ENCODE results near the gene CCDC12.

Gene CCDC12

DNA sequence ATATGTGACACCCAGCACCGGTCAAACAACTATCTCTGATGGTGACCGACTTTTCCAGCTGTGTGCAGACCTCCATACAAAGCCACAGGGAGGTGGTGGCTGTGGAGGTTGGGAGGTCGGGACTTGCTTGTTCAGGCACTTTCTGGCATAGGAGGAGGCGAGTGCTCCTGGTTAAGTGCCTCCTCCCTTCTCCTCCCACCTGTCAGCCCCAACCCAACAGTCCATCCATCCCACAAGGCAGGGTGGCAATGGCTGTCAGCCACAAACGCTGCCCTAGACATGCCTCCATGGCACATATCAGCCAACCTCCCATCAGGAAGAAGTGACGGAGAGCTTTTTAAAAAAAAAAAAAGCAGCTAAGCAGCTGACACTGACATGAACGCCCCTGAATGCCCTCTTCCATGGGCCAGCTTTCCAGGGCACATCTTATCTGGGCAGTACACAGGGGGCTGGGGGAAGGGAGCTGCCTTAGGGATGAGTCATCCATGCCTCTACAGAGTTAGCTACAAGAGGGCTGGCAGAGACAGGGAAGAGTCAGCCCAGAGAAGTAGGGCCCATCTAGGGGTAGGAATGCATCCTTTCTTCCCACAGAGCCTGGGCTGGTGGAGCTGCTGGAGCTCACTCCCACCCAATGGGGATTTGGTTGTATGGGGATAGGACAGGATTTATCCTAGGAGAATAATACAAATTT lies 41.2 kb downstream of the CCDC12 start:
- peak; percentile 26 to 72 for DNase-seq

DNA sequence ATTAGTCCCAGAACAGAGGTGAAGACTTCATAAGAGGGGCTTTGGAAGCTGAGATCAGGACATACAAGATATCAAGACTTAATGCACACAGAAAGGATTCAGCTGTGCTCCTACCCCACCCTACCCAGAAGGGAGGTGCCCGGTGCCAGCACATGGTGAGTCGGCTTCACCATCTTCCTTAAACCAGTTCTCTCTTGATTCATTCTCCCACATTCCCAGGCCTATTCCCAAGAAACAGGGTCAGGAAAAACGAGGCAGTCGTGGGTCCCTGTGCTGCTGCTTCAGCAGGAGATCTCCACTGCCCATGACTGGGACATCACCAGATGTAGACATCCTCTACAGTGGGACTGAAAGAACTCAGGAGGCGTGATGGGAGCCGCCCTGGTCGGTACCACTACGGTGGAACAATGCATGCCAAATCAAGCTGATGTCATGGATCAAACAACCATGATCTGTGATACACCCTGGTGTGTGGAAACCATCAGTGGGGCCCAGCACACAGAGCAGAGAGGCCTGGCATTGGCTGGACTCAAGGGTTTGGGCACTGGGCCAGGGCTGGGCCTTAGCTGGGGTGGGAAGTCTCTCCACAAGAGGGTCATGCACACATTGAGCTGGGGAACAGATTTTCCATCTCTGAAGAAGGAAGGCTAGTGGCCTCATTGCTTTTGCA lies 41.9 kb downstream of the CCDC12 start:
- peak in 1 of 2 experiments; percentile 37 for DNase-seq

DNA sequence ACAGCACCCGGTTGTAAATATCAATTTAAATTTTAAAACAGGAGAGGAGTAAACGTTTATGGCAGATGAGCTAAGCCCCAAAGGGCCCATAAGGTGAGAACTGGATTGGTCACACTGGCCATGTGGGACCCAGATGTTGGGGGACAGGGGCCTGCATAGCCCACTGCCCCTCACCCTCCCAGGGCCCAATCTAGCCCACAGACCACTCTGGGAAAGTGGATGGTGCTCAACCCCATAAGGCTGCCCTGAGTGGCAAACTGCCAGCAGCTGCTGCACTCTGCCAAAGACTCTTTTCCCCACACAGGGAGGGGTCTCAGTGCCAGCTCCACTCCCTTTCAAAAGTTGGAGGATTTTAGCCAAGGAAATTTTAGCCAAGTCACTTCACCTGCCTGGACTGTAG lies 42.5 kb downstream of the CCDC12 start:
- peak in 1 of 2 experiments; percentile 57 for DNase-seq

DNA sequence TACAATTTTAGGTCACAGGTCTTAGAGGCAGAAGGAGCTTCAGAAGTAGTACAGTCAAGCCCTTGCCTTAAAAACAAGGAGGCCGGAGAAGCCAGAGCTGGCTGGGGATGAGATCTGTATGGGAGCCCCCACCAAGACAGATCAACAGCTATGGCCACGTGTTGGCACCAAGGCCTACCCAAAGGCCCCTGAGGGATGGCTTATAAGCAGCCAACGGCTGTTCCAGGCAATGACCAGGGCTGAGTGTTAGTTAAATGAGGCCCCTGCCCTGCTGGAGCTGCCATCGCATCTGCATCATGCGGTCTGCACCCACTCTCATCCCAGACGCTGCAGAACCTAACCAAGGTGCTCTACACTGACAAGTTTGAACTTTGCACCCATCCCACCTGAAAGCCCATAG lies 43.3 kb downstream of the CCDC12 start:
- no peak for DNase-seq

DNA sequence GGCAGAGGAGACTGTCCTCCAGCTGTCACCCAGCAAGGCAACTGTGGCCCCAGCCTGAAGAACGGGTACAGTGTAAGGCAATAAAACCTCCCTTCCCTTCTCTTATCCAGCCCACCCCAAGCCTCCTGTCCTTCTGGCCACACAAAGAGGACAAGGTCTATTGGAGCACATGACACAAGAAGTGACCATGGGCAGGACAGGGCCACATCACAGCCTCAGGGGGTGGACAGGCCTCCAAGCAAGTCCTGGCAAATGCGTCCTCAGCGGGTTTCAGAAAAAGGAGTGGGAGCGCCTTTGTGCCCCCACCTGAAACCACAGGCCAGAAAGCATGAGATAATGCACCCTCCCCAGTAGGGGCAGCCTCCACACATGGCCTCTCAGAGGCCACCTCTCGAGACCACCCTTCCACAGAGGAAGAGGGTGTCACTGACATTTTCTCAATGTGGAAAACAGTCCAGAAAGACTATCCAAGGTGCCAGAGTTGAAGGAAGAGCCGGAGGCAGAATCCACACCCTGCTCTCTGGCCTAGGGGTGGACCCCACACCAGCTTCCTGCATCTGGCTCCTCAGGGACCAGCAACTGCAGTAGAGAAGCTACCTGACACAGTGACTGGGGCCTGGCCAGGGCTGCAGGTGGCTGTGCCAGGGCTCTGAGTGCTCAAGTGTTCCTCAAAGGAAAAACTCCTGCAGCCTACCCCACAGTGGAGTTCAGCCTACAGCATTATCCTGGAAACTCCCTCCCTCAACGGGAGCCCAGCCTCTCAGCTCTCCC lies 43.9 kb downstream of the CCDC12 start:
- DNase-seq: no peak

DNA sequence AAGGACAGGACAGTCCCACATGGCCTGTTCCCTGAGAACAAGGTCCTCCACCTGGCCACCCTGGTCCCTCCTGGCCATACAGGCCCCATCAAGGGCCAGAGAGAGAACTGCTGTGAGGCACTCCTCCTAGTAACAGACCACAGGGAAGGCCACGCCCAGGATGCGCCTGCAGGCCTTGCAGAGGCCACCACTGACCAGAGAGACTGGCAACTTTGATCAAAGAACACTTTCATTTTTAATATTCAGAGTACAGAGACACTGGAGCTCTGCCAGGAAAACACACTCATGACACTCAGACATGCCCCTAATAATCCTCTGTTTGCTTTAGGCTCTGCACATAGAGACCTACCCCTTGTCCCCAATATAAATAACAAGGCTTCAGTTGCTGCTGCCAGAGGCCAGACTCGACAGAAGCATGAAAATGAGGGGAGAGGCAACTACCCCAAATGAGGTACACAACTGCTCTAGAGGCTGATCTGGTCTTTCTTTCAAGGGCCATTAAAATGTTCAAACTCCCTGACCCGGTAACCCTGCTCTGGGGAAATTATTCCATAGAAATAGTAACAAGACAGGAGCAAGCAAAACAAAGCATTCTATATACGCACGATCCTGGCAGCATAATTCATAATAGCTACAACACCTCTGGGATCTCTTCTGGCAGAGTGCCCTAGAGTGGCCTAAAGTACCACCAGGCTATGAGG lies 44.8 kb downstream of the CCDC12 start:
- no peak for DNase-seq

DNA sequence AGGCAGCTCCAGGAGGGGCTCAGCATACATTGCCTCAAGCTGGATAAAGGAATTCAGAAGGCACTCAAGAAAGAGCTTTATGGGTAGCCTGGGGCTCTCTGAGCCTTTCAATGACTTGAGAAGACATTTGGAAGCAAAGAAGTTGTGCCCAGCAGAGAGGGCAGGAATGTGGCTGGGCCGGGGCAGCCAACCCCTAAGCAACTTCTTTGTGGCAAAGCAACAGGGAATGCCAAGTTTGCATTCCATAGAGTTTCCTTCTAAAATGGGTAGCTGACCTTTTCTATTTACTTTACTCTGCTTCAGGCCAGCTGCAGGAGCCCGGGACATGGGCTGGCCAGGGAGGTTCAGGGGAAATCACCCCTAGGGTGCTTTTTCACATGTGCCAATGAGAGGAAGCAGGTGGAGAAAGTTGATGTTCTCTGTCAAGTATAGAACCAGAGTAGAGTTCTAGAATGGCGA lies 45.6 kb downstream of the CCDC12 start:
- DNase-seq: no peak

DNA sequence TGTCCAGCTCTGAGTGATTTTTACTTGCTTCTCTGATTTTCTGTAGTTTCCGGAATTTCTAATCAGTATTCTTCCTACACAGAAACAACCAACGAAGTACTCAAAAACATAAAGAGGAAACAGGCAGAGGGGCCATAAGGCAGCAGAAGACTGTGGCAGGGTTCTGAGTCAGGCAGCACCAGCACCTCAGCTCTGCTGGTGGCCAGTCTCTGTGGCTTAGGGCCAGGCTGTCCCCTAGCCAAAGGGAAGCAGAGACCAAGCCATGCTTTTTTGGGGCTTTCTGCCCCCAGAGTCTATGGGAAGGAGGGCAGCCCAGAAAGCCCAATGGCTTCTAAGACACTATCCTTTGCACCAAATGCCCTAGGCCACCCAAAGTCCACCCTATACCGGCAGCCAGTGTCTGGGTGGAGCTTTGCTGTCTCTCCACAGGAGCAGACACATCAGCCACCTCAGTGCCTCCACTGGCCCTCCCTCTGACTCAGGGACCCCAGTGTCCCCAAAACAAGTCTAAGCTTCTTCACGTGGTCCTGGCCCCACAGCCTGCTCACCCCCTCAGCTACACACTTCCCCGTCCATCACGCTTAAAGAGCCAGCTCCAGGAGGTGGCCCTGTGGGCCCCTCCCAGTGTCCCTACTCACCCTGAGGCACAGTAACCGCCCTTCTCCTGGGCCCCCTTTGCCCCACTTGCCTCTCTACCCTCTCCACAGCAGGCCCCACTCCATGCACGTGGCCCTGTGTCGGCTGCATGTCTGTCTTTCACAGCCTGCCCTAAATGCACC lies 46.2 kb downstream of the CCDC12 start:
- DNase-seq: no peak

DNA sequence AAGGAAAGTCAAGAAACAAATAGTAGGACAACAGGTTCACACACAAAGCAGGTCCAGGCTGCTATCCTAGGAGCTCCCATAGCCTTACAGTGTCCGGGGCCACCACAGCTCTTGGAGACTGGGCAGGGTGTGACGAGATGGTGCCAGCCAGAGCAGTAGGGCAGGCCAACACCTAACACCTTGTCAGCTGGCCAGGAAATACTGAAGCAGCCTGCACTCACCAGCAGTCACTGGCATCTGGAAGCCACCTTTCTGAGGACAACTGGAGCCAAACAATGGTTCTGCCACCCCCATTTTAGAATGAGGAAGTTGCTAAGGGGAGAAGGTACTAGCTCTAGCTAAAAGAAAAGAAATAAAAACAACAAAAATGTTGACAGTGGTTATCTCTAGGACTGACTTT lies 47.2 kb downstream of the CCDC12 start:
- no peak for DNase-seq

DNA sequence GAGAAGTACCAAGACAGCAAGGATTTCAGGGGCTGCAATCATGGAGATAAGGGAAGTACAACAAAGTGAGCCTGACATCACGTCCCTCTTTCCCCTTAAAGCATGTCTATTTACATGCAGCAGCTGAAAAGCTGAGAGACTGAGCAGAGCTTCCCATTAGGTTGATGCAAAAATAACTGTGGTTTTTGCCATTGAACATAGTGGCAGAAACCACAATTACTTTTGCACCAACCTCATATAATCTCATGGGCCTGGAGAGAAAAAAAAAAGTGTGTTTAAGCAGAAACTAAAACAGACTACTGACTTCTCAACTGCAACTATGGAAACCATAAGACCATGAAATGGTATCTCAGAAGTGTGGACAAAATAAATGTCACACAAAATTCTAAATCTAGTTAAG lies 48.3 kb downstream of the CCDC12 start:
- no peak for DNase-seq

DNA sequence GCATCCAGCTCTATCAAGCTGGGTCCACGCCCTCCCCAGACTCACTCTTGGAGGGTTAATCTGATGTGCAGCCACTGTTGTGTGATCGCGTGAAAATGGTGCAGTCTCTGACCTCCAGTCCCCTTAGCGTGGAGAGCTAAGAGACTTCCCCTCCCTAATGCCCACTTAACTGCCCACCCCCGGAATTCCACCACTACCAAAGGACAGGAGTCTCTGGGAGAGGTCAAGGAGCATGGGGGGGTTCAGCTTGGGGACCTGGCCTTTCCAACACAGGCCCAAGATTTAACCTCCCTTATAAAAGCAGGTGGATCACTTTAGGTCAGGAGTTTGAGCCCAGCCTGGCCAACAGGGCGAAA lies 48.8 kb downstream of the CCDC12 start:
- DNase-seq: no peak

DNA sequence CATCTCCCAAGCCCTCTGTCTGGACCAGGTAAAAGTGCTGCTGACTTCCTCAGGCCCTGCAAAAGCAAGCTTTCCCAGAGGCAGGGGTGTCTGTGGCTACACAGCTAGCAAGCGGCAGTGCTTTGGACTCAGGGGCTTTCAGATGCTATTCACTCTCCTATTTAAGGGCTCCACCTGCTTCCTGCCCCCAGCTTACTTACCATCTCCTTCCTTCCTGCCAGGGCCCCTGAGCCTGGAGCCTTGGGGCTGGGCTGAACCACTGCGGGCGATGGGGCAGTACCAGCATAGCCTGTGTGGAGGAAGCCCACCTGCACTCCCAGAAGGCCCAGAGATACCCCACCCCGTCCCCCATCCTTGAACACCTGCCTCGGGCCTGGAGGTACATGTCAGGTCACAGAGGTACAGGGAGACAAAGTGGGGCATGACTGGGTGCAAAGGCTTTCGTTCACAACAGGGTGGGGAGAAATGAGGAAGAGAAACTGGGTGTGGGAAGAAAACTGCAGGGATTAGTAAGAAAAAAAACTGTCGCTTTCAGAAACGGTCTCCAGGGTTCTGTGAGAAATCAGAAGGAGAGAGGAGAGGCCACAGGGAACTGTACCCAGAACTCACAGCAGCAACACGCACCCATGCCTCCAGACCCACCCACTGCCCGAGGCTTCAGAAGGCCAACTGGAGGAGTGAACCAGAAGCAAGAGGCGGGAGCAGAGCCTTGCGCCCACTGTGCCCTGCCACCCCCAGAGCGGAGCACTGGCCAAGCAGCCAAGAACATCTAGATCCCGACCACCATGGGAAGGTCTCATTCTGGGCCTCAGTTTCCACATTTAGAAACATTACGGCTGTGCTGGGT lies 49.5 kb downstream of the CCDC12 start:
- no peak for DNase-seq

DNA sequence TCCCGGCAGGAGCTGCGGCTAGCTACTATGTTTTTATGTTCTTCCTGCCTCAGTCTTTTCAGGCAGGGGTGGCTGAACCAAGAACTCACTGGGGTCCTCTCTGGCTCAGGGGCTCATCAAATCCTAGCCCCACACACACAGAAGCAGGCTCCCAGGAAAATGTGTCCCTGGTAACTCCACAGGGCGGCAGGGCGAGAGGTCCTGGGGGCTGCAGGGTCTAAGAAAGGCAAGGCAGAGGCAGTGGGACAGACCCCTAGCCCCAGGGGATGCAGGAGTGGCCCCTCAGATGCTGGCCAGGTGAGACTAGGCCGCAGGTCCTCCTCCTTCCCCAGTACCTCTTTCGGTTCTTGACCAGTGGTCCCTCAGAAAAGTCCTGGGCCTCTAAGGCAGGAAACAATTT lies 50.1 kb downstream of the CCDC12 start:
- DNase-seq: no peak

DNA sequence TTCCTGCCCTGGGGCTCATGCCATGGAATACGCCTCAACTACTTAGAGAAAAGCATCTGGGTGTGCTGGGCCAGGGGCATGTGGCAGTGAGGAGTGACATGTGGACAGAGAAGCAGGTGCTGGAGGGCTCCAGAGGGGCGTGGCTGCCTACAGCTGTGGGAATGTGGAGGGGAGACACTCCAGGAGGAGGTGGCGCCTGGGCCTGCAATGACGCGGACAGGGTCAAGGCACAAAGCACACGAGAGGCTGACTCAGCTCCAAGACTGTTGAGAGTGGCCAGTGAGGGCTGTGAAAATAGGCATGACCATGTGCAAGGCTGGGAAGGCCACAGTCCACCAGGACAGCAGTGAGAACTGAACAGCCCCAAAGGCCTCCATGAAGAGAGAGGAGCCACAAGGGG lies 50.5 kb downstream of the CCDC12 start:
- DNase-seq: no peak

DNA sequence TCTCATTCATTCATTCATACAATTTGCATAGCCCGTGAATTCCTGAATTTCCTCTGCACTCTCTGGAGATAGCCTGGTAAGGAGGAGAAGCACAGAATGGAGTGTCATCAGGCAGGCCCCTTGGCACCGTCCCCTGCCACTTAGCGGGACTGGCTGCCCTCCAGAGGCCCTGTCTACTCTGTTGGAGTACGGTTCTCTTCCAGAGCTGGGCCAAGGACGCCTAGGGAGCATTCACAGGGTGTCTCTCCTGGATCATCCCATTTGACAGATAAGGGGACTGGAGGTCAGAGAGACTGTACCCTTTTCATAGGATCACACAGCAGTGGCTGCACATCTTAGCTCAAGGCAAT lies 51.0 kb downstream of the CCDC12 start:
- DNase-seq: no peak

DNA sequence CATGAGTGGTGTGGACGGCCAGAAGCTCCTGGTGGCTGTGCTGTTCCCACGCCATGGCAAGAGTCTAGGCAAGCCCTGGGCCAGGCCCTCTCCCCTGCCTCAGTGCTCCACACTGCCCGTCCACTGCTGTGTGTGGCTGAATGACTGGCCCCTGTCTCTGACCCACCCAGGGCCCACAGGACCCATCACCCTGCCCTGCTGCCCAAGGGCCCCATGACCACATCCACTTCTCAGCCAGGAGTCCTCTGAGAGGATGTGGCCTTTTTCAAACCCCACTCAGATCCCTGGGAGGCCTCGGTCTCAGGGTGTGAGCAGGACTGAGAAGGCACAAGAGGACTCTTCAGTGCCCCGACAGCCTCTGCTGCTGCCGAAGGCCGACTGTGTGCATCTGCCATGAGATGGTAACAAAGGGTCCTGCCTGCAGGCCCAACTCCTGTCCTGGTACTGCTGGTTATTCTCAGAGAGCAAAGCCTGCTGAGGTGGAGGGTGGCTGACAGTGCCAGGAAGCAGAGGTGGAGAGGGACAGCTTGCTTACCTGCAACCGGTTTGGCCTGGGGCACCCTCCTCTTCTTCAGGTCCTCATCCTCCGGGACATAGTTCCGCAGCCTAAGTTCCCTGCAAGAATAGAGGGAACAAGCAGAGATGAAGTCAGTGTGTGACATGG lies 51.5 kb downstream of the CCDC12 start:
- DNase-seq: no peak

DNA sequence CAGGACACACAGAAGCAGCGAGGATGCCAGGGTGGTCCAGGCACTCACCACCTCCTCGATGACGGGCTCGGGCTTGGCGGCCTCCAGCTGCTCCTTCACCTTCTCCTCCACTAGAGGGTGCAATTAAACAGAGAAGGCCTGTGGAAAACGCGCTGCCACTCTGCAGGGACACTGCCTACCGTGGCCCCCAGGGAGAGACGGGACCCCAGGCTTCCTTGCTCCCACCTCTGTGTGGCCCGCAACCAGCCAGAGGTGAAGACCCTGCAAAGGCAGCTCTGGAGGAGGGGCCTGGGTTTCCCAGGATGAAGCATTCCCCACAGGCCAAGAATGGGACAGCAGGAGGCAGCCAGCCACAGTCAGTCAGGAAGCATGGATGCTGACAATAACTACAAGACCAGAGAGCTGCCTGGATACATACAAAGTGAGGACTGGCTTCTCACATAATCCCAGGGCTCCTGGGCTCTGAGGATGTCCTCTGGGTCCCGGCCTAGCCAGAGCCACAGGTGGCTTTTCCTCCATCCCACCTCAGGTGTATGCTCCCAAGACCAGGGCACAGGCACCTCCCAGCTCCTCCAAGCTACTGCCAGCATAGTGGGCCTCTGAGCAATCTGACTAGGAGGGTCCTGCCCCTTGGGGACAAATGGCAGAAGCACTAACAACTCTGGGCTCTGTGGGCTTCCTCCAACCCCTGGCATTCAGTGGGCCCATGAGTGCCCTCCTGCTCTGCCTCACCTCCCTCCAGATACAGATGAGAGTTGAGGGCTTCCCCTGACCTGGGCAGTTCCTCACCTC lies 52.8 kb downstream of the CCDC12 start:
- DNase-seq: no peak

DNA sequence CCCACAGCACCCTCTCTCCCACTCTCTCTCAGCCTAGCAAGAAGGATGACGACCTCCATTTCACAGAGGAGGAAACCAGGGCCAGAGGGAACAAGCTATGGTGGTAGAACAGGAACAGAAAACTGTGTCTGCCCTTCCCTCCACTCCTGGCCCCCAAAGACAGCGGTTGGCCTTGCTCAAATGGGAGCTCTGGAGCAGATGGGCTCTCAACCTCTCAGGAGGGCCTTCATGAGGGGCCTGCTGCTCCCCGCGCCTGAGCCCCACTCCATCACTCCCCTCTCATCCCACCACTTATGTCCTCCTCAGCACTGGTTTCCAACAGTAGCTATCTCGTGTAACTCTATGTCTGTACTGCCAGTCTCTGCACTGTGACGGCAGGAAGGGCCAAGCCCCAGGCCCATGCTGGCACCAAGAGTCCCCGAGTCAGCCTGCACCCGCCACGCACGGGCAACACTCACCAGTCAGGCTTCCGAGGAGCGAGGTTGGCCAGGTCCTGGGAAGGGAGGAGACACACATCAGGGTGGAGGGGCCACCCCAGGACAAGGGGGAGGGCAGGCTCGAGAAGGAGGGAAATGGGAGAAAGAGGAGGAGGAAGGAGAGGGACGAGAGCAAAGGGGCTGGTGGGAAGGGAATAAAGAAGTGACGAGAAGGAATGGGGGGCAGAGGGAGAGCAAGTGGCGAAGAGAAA lies 53.5 kb downstream of the CCDC12 start:
- no peak for DNase-seq

DNA sequence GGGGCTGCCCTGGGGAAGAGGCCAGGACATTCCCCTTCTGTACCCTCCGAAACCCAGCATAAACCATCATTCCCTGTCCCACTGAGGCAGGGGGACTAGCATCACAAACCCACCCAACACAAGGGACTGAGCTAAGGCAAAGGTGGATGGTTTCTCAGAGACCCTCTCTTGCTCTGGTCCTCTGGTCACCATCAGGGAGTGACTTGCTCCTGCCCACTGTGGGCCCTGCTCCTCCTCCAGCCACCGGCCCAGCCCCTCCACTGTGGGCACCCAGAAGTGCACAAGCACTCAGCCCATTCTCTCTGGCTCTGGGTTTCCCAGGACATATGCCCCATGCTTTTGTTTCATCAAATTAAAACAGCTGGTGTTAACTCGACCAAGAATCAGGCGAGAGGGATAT lies 54.1 kb downstream of the CCDC12 start:
- DNase-seq: no peak

DNA sequence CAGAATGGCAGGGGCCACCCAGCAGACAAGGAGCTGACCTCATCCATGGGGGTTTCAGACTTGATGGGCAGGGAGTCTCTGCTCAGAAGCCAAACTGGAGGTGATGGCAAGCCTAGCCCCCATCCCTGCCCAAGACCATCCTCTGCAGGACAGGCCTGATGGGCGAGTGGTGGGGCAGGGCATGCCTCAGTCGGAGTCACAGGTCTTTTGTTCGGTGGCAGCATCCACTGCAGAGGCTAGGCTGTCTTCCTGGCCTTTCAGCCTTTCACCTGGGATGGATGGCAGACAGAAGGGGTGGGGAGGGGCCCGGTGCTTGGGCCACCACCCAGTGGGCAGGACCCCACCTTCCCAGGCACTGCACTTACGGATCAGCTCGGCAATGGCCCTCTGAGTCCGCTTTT lies 54.7 kb downstream of the CCDC12 start:
- no peak for DNase-seq

All from NCI-H446 (cell line).